ENCODE data around the gene RHBDF1. TPM values are rescaled to one million over a fixed set of nuclear protein-coding genes. Genes with fewer than 3 reads are reported as not detected.
"Not testable (repeated sequence)": the region's sequence is repeated elsewhere in the genome, so short reads cannot be mapped to it uniquely, and the experiment has no call there.

Gene RHBDF1
- total and polyA plus RNA-seq, 10 donors: 6.5 to 23.0 (median 10.6) TPM

- H3K9me3 ChIP-seq; DNase-seq; intact Hi-C loops (cut with DNase I; ENCODE audit: low total_unique reads); H3K4me1 ChIP-seq; H3K4me3 ChIP-seq; H3K27me3 ChIP-seq (replicated peaks in 1 of 7); H3K36me3 ChIP-seq; H3K27ac ChIP-seq: not testable (repeated sequence)
- WGBS, 5 donors: 90 to 94% (median 92%) methylated on average over 11 to 12 of the region's 12 CpGs
These were observed 51.5 kb downstream of the RHBDF1 start for GRCh38 chr16:20886-21285.

GRCh38 chr16:17062-17765, 55.2 kb downstream of the RHBDF1 start:
- H3K27ac ChIP-seq; DNase-seq; H3K36me3 ChIP-seq; H3K27me3 ChIP-seq (replicated peaks in 1 of 7); H3K4me3 ChIP-seq; H3K9me3 ChIP-seq; intact Hi-C loops (cut with DNase I; ENCODE audit: low total_unique reads); H3K4me1 ChIP-seq: not testable (repeated sequence)
- WGBS, 5 donors: 85 to 96% (median 89%) methylated on average over 8 to 19 of the region's 20 CpGs

- H3K4me1 ChIP-seq; intact Hi-C loops (cut with DNase I; ENCODE audit: low total_unique reads); H3K27ac ChIP-seq; H3K4me3 ChIP-seq; H3K27me3 ChIP-seq (replicated peaks in 1 of 7); H3K36me3 ChIP-seq; H3K9me3 ChIP-seq: not testable (repeated sequence)
- TF ChIP-seq CTCF (IDR thresholded peaks at IDR 0.05 in 8 of 11, conservative IDR thresholded peaks at IDR 0.05 in 3 of 11): peak in 8 of 11 experiments; percentile 13 to 70 (median 52)
- peak; percentile 95 for DNase-seq
- 10 to 60% (median 31%) methylated on average over 5 to 17 of the region's 27 CpGs; no CpG with 5 or more reads in 1 of the 5 donors for WGBS, 5 donors
These were observed 61.7 kb downstream of the RHBDF1 start for GRCh38 chr16:10772-11171.

GRCh38 chr16:9903-10665, 62.3 kb downstream of the RHBDF1 start:
- peaks cover 0 to 4% (median 0%) of the 10 kb centered on the region in 8 donors for H3K9me3 ChIP-seq
- H3K4me3 ChIP-seq: no peak overlapping the region
- H3K36me3 ChIP-seq: no peaks in the 10 kb centered on the region
- 51 to 85% (median 76%) methylated on average over 13 to 48 of the region's 48 CpGs for WGBS, 5 donors
- DNase-seq: no peak
- H3K4me1 ChIP-seq: no peaks in the 10 kb centered on the region
- no peak overlapping the region for H3K27ac ChIP-seq
- intact Hi-C loops (cut with DNase I; ENCODE audit: low total_unique reads): no loop called here
- H3K27me3 ChIP-seq (replicated peaks in 1 of 7): no peaks in the 10 kb centered on the region
- TF ChIP-seq CTCF (IDR thresholded peaks at IDR 0.05 in 8 of 11, conservative IDR thresholded peaks at IDR 0.05 in 3 of 11) (no peak), POLR2A (IDR thresholded peaks at IDR 0.05) (no peak), POLR2AphosphoS5 (IDR thresholded peaks at IDR 0.05) (no peak)

Small RNA genes lying within 50 kb of the gene (microRNA-seq; reads per million reads assigned to microRNA genes)
- 0 reads per million in 3 donors for gene MIR6859-4

Small RNA genes lying within 50 kb of the gene (small RNA-seq; reads per million reads assigned to genes)
- gene MIR6859-4 (0 reads per million in 4 donors), gene Z69720.2 (0 reads per million in 4 donors)

Other genes with a start within 250 kb of the RHBDF1 start
- gene POLR3K, start 19.0 kb downstream of the RHBDF1 start, total RNA-seq: 10 to 100 TPM in 4 of 7 donors, 1 to 10 TPM in 3; 5.2 to 17.9 (median 13.2) TPM
- 10 to 100 TPM; 13.1 to 24.1 (median 21.2) TPM for gene POLR3K, start 19.0 kb downstream of the RHBDF1 start, polyA plus RNA-seq
- gene SNRNP25, start 18.8 kb downstream of the RHBDF1 start, total RNA-seq: 10 to 100 TPM; 13.6 to 25.1 (median 17.2) TPM
- 10 to 100 TPM; 39.8 to 48.1 (median 46.6) TPM for gene SNRNP25, start 18.8 kb downstream of the RHBDF1 start, polyA plus RNA-seq
- 10 to 100 TPM; 34.8 to 82.4 (median 50.0) TPM for gene MPG, start 5.6 kb upstream of the RHBDF1 start, total RNA-seq
- gene MPG, start 5.6 kb upstream of the RHBDF1 start, polyA plus RNA-seq: 100 to 1,000 TPM; 115 to 122 (median 121) TPM
- gene NPRL3, start 66.0 kb upstream of the RHBDF1 start, total RNA-seq: 10 to 100 TPM; 22.7 to 38.7 (median 31.7) TPM
- 10 to 100 TPM in 2 of 3 donors, 1 to 10 TPM in 1; 8.7 to 22.4 (median 12.5) TPM for gene NPRL3, start 66.0 kb upstream of the RHBDF1 start, polyA plus RNA-seq
- gene HBZ, start 80.0 kb upstream of the RHBDF1 start, total RNA-seq: 1 to 10 TPM in 1 of 7 donors, not detected in 6; 1.2 TPM
- under 1 TPM in 1 of 3 donors, not detected in 2; 0.16 TPM for gene HBZ, start 80.0 kb upstream of the RHBDF1 start, polyA plus RNA-seq
- gene HBM, start 93.3 kb upstream of the RHBDF1 start, total RNA-seq: 10 to 100 TPM in 4 of 7 donors, 1 to 10 TPM in 2, not detected in 1; 1.4 to 96.6 (median 24.0) TPM
- 1 to 10 TPM in 1 of 3 donors, under 1 TPM in 2; 0.20 to 2.9 (median 0.28) TPM for gene HBM, start 93.3 kb upstream of the RHBDF1 start, polyA plus RNA-seq
- gene HBA2, start 100.2 kb upstream of the RHBDF1 start, total RNA-seq: over 10,000 TPM in 3 of 7 donors, 1,000 to 10,000 TPM in 2, 100 to 1,000 TPM in 2; 283 to 16,395 (median 9,081) TPM
- gene HBA2, start 100.2 kb upstream of the RHBDF1 start, polyA plus RNA-seq: 1,000 to 10,000 TPM in 1 of 3 donors, 100 to 1,000 TPM in 2; 256 to 5,765 (median 344) TPM
- gene HBA1, start 104.0 kb upstream of the RHBDF1 start, total RNA-seq: over 10,000 TPM in 1 of 7 donors, 1,000 to 10,000 TPM in 4, 100 to 1,000 TPM in 2; 276 to 25,333 (median 6,594) TPM
- gene HBA1, start 104.0 kb upstream of the RHBDF1 start, polyA plus RNA-seq: 1,000 to 10,000 TPM in 1 of 3 donors, 100 to 1,000 TPM in 1, 10 to 100 TPM in 1; 77.8 to 2,221 (median 120) TPM
- 1 to 10 TPM in 4 of 7 donors, not detected in 3; 1.0 to 7.4 (median 6.6) TPM for gene HBQ1, start 107.8 kb upstream of the RHBDF1 start, total RNA-seq
- gene HBQ1, start 107.8 kb upstream of the RHBDF1 start, polyA plus RNA-seq: 10 to 100 TPM in 1 of 3 donors, under 1 TPM in 2; 0.41 to 11.3 (median 0.62) TPM
- gene LUC7L, start 156.8 kb upstream of the RHBDF1 start, total RNA-seq: 100 to 1,000 TPM in 5 of 7 donors, 10 to 100 TPM in 2; 76.7 to 158 (median 105) TPM
- 100 to 1,000 TPM; 110 to 318 (median 282) TPM for gene LUC7L, start 156.8 kb upstream of the RHBDF1 start, polyA plus RNA-seq
- 10 to 100 TPM; 32.2 to 63.1 (median 42.5) TPM for gene FAM234A, start 162.2 kb upstream of the RHBDF1 start, total RNA-seq
- gene FAM234A, start 162.2 kb upstream of the RHBDF1 start, polyA plus RNA-seq: 10 to 100 TPM; 13.0 to 25.9 (median 13.1) TPM
- 1 to 10 TPM; 1.0 to 5.4 (median 2.6) TPM for gene RGS11, start 203.3 kb upstream of the RHBDF1 start, total RNA-seq
- gene RGS11, start 203.3 kb upstream of the RHBDF1 start, polyA plus RNA-seq: 1 to 10 TPM in 2 of 3 donors, under 1 TPM in 1; 0.79 to 5.2 (median 1.9) TPM
- not detected for gene ARHGDIG, start 208.0 kb upstream of the RHBDF1 start, total RNA-seq
- under 1 TPM; 0.23 to 0.99 (median 0.26) TPM for gene ARHGDIG, start 208.0 kb upstream of the RHBDF1 start, polyA plus RNA-seq
- gene PDIA2, start 210.5 kb upstream of the RHBDF1 start, total RNA-seq: 1 to 10 TPM in 1 of 7 donors, under 1 TPM in 2, not detected in 4; 0.28 to 1.1 (median 0.39) TPM
- 1 to 10 TPM in 2 of 3 donors, under 1 TPM in 1; 0.67 to 2.4 (median 1.4) TPM for gene PDIA2, start 210.5 kb upstream of the RHBDF1 start, polyA plus RNA-seq